Breast epithelium (tissue), 3 donors: Measurements from ENCODE around the gene PRPF19.

Experiments
- POLR2A ChIP-seq: fragments of 450-650 bp; IDR thresholded peaks from one replicate; pipeline ENCODE4 v1.6.1; 2016; ENCODE audit warnings: antibody characterized with exemption, mild to moderate bottlenecking, moderate library complexity
- POLR2AphosphoS5 ChIP-seq, 3 donors: sonication (generic); formaldehyde crosslinking; IDR thresholded peaks; one replicate each; pipeline ENCODE4 v1.6.1; 2017; ENCODE audit warnings: antibody characterized with exemption in 3 of 3
- TF ChIP-seq, protein P1 (sequence below), 3 donors: fragments of 450-650 bp; IDR thresholded peaks; one replicate each; pipeline ENCODE4 v1.5.1; 2016 to 2017; ENCODE audit warnings: antibody characterized with exemption in 3 of 3, mild to moderate bottlenecking in 3 of 3, moderate library complexity in 3 of 3

DNA sequence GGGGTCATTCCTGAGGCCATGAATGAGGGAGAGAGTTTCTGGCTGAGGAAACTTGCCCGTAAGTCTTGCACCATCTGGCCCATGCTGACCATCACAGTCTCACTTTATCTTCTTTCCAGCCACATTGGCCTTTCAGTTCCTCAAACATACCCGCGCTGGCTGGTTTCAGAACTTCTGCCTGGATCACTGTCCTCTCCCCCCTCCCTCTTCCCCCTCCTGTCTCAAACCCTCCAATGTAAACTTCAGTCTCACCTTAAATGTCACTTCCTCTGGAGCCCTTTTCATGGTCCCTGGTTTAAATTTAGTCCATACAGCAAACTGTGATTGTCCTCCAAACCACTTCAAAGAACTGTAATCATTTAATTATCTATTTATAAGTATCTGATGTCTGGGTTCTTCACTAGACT, 3.9 kb upstream of the PRPF19 start:
- TF ChIP-seq POLR2A: no peak
- TF ChIP-seq, protein P1, sequence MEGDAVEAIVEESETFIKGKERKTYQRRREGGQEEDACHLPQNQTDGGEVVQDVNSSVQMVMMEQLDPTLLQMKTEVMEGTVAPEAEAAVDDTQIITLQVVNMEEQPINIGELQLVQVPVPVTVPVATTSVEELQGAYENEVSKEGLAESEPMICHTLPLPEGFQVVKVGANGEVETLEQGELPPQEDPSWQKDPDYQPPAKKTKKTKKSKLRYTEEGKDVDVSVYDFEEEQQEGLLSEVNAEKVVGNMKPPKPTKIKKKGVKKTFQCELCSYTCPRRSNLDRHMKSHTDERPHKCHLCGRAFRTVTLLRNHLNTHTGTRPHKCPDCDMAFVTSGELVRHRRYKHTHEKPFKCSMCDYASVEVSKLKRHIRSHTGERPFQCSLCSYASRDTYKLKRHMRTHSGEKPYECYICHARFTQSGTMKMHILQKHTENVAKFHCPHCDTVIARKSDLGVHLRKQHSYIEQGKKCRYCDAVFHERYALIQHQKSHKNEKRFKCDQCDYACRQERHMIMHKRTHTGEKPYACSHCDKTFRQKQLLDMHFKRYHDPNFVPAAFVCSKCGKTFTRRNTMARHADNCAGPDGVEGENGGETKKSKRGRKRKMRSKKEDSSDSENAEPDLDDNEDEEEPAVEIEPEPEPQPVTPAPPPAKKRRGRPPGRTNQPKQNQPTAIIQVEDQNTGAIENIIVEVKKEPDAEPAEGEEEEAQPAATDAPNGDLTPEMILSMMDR (IDR thresholded peaks at IDR 0.05): no peak
- TF ChIP-seq POLR2AphosphoS5 (IDR thresholded peaks at IDR 0.05): no peak
